ENCODE data around the gene RASSF3. TPM values are rescaled to one million over a fixed set of nuclear protein-coding genes. Genes with fewer than 3 reads are reported as not detected.

The RASSF3 gene
- total RNA-seq, 4 donors from 2014 or later: 19.4 to 46.2 (median 30.1) TPM

- TF ChIP-seq, protein P1, sequence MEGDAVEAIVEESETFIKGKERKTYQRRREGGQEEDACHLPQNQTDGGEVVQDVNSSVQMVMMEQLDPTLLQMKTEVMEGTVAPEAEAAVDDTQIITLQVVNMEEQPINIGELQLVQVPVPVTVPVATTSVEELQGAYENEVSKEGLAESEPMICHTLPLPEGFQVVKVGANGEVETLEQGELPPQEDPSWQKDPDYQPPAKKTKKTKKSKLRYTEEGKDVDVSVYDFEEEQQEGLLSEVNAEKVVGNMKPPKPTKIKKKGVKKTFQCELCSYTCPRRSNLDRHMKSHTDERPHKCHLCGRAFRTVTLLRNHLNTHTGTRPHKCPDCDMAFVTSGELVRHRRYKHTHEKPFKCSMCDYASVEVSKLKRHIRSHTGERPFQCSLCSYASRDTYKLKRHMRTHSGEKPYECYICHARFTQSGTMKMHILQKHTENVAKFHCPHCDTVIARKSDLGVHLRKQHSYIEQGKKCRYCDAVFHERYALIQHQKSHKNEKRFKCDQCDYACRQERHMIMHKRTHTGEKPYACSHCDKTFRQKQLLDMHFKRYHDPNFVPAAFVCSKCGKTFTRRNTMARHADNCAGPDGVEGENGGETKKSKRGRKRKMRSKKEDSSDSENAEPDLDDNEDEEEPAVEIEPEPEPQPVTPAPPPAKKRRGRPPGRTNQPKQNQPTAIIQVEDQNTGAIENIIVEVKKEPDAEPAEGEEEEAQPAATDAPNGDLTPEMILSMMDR (IDR thresholded peaks at IDR 0.05; ENCODE audit: low read depth): no peak
These were observed 78.4 kb downstream of the RASSF3 start for GRCh38 chr12:64688715-64689114.

GRCh38 chr12:64691227-64691794, 81.0 kb downstream of the RASSF3 start:
- TF ChIP-seq, protein P1 (IDR thresholded peaks at IDR 0.05; ENCODE audit: low read depth): no peak

DNA sequence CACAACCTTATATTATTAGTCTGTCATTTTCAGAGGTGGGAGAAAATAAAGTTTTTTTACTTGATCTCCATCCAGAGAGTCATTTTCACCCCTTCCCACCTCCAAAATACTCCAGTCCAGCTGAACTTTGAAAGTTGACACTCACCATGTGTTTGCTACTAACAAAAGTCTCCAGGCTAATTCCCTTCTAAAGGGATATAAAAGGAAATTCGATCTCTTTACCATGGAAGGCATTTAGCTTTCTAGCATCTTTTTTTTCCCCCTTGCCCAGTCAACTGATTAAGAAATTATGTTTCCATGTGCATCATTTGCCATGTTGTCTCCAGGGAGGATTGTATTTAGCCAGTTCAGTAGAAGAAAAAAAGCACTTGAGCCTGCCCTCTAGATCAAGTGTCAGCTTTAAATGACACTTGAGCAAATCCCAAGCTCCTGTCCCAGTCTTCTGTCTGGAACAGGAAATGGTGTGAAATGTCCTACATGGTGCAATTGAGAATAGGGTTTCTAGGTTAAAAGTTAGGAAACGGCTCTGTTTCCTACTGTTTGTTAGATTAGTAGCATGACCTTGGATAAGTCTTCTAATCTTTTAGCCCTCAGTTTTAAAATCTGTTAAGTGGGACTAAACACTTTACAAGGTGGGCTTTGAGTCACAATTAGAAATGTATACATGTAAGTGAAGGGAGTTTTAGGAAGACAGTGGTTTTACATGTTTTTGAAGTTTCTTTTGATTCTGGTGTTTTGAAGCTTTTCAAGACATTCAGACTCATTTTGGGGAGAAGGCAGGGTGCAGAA, 81.7 kb downstream of the RASSF3 start:
- TF ChIP-seq, protein P1 (IDR thresholded peaks at IDR 0.05; ENCODE audit: low read depth): no peak

GRCh38 chr12:64694130-64695040, 84.1 kb downstream of the RASSF3 start:
- TF ChIP-seq, protein P1 (IDR thresholded peaks at IDR 0.05; ENCODE audit: low read depth): no peak

- TF ChIP-seq, protein P1 (IDR thresholded peaks at IDR 0.05; ENCODE audit: low read depth): no peak
These were observed 85.3 kb downstream of the RASSF3 start for GRCh38 chr12:64695550-64695949.

DNA sequence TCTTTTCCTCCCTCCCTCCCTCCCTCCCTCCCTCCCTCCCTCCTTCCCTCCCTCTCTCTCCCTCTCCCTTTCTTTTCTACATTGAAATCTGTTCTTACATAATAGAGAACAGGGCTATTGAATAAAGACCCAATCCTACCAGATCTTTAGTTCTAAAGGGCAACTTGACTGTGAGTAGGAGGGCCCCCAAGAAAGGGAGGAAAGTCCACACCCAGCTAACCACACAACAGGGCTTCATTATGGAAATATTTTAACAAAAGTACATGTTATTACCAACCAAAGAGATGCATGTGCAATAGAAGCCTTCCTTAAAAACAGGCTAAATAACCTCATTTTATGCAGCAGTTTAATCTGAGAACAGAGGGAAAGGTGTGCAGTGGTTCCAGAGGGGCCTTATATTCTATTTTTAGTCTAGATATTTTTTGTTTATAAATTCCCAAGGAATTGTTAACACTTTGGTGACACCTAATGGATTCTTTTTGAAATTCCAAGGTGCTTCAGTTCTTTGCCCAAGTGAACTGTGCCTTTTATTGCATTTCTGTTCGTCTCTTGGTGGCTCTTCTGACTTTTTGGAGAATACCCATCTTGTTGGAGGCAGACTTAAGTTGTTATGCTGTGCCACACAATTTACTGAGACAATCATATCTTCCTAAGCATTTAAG, 85.9 kb downstream of the RASSF3 start:
- TF ChIP-seq, protein P1 (IDR thresholded peaks at IDR 0.05; ENCODE audit: low read depth): no peak
